RPMI8226 (cell line): ENCODE data around the gene B3GNT5.
A peak's percentile ranks its signal among the peaks of the same experiment; 100 is the strongest.

Source experiments
- DNase-seq: peaks from one replicate; pipeline ENCODE4 v3.0.0-alpha.2; 2015

Gene B3GNT5

DNA sequence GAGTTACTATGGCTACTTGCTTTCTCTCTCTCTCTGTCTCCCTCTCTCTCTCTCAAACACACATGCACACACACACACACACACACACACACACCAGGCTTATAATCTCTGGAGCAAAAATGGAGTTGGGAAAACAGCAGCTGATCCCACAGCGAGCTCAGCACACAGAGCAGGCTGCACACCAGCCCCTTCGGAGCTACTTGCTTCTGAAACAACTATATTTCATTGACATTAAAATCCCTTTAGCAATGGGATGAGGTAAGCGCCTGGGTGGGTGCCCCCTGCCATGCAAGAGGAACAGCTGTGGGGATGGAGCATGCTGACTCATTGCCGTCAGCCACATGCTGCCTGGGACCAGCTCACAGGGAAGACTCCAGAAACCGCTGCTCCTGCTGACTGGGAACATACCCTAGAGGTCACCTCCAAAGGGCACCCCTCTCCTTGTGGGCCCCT, 45.7 kb downstream of the B3GNT5 start:
- DNase-seq: no peak

GRCh38 chr3:183299976-183300375, 46.9 kb downstream of the B3GNT5 start:
- no peak for DNase-seq

- no peak for DNase-seq
These were observed 48.0 kb downstream of the B3GNT5 start for GRCh38 chr3:183300996-183301562.

DNA sequence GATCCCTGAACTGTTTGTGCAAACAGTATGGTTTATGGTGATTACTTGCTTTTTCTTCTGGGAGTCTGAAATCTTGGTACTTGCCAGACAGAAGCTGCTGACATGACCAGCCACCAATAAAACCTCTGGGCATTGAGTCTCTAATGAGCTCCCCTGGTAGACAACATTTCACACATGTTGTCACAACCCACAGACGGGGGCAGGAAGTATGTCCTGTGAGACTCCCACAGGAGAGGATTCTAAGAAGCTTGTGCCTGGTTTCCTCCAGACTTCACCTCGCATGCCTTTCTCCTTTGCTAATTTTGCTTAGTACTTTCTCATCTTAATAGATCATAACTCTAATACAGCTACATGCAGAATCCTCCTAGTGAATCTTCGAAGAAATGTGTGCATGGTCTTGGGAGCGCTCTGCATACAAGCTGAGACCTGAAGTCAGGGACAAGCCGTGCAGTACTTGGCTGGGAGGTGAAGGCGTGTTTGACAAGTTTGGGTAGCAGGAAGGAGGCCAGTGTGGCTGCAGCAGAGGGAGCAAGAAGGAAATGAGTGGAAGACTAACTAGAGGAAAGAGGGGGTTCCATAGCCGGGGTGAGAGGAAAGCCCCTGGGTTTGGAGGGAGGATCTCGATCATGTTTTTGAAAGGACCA, 49.0 kb downstream of the B3GNT5 start:
- no peak for DNase-seq

DNA sequence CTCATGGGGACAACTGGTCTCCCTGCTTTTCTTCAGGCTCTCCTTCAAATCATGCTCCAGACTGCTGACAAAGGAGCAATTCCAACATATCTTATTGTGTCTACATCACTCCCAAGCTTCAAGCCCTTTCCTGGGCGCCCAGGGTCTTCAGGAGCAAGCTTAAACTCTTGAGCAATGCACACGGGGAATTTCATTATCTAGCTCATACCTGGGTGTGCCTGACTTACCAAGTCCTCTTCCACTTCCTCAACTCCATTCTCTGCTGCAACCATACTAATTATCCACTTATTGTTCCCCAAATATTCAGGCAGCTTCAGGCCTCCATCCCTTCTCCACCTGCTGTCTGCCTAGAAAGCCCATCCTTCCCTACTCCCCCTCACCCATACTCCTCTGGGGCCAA, 50.6 kb downstream of the B3GNT5 start:
- DNase-seq: no peak

GRCh38 chr3:183306798-183307671, 54.0 kb downstream of the B3GNT5 start:
- peak; percentile 83 for DNase-seq

- DNase-seq: no peak
These were observed 54.7 kb downstream of the B3GNT5 start for GRCh38 chr3:183307749-183308148.

GRCh38 chr3:183308751-183309150, 55.7 kb downstream of the B3GNT5 start:
- no peak for DNase-seq

- DNase-seq: no peak
These were observed 56.2 kb downstream of the B3GNT5 start for GRCh38 chr3:183309276-183309675.

- DNase-seq: no peak
These were observed 57.9 kb downstream of the B3GNT5 start for GRCh38 chr3:183310936-183311335.

- no peak for DNase-seq
These were observed 59.4 kb downstream of the B3GNT5 start for GRCh38 chr3:183312433-183312832.

- DNase-seq: no peak
These were observed 60.3 kb downstream of the B3GNT5 start for GRCh38 chr3:183313351-183313750.

GRCh38 chr3:183313764-183314163, 60.7 kb downstream of the B3GNT5 start:
- DNase-seq: no peak

DNA sequence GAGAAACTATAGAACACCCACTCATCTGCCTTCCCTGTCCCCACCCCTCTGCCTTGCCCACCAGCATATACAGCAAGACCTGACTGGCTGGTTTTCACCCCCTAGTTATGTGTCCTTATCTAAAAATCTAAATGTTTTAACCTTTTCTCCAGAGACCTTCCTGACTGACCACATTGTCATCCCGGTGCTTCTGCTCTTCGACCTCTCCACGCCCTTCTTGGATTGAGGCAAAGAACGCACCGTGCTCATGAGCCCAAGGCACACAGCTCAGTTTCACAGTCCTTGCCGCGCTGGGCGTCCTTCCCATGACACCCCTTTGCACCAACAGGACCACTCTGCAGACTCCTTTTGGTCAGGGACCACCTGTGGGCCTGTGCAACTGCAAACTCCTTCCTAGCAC, 62.7 kb downstream of the B3GNT5 start:
- no peak for DNase-seq

DNA sequence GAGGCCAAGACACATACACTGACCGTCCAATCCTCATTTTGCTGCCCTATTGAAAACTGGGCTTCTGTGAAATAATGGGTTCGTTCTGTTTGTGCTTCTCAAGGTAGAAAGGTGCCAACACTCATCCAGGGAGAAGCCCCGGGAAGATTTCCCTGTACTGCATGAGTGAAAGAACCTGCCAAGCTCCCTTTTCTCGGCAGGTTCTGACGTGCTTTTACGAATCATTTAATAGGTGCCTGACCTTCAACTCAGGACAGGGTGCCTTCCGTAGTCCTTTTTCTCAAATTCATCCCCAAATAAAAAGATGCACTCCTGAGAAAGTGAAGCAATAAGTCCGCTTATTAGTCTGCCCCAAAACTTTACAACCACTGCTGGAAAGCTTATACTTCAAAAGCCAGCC, 64.2 kb downstream of the B3GNT5 start:
- no peak for DNase-seq

GRCh38 chr3:183317886-183318865, 65.1 kb downstream of the B3GNT5 start:
- DNase-seq: no peak

- no peak for DNase-seq
These were observed 65.8 kb downstream of the B3GNT5 start for GRCh38 chr3:183318877-183319276.

- DNase-seq: no peak
These were observed 66.3 kb downstream of the B3GNT5 start for GRCh38 chr3:183319371-183319770.
